Gastroesophageal sphincter (tissue), 4 donors: ENCODE results near the gene DNAAF5. TPM values are rescaled to one million over a fixed set of nuclear protein-coding genes. Genes with fewer than 3 reads are reported as not detected.

Experiments
- ATAC-seq: fragments of 150-250 bp; one replicate; pipeline ENCODE4 v1.9.1; 2016; ENCODE audit warnings: mild to moderate bottlenecking, moderate library complexity
- H3K27ac ChIP-seq, 4 donors: fragments of 200-600 bp; sonication (generic) in 3 of 4; 1 replicate in 3 of 4; 2 replicates in 1 of 4; pipeline ENCODE4 v1.5.1; 2016 to 2019
- H3K27me3 ChIP-seq: fragments of 200-600 bp; sonication (generic); one replicate; pipeline ENCODE4 v1.5.1; 2019
- H3K36me3 ChIP-seq, 2 donors: fragments of 200-600 bp; sonication (generic); one replicate each; pipeline ENCODE4 v1.5.1; 2019; ENCODE audit warnings: control low read depth in 1 of 2
- H3K4me1 ChIP-seq, 3 donors: fragments of 200-600 bp; sonication (generic); 1 replicate in 2 of 3; 2 replicates in 1 of 3; pipeline ENCODE4 v1.5.1; 2016 to 2019; ENCODE audit warnings: control low read depth in 2 of 3
- H3K4me3 ChIP-seq, 2 donors: fragments of 200-600 bp; sonication (generic); one replicate each; pipeline ENCODE4 v1.5.1; 2019; ENCODE audit warnings: mild to moderate bottlenecking in 1 of 2, moderate library complexity in 1 of 2
- H3K9me3 ChIP-seq, 3 donors: fragments of 200-600 bp; sonication (generic); one replicate each; pipeline ENCODE4 v1.5.1; 2017 to 2019; ENCODE audit warnings: control low read depth in 2 of 3
- CTCF ChIP-seq, 4 experiments: fragments of 200-600 bp in 2 of 4; fragments of 450-650 bp in 2 of 4; sonication (generic) in 1 of 4; IDR thresholded peaks; one replicate each; pipeline ENCODE4 v1.5.1; 2017 to 2019; ENCODE audit warnings: antibody characterized with exemption in 4 of 4, mild to moderate bottlenecking in 2 of 4, moderate library complexity in 2 of 4
- EP300 ChIP-seq: sonication (generic); formaldehyde crosslinking; IDR thresholded peaks from one replicate; pipeline ENCODE4 v1.6.1; 2017; ENCODE audit warnings: antibody characterized with exemption, mild to moderate bottlenecking
- POLR2A ChIP-seq, 2 donors: fragments of 450-650 bp; IDR thresholded peaks; one replicate each; pipeline ENCODE4 v1.6.1; 2017; ENCODE audit warnings: antibody characterized with exemption in 2 of 2, mild to moderate bottlenecking in 2 of 2, moderate library complexity in 1 of 2
- POLR2AphosphoS5 ChIP-seq: sonication (generic); formaldehyde crosslinking; IDR thresholded peaks from one replicate; pipeline ENCODE4 v1.6.1; 2017; ENCODE audit warnings: antibody characterized with exemption
- WGBS, 2 donors: methylation state at CpG; one replicate each; pipeline ENCODE4 v1.1.5; 2018; ENCODE audit warnings: low coverage in 1 of 2; 5-methylcytosine and 5-hydroxymethylcytosine counted together
- total RNA-seq, 4 donors: library from RNA; depleted of rRNA; stranded (reverse); fragments of >200 nt; gene quantifications; one replicate each; pipeline ENCODE4 v1.1.0, GENCODE V29; 2016

DNAAF5 gene
- total RNA-seq, 4 donors from 2014 or later = 17.4 to 36.4 (median 21.7) TPM

GRCh38 chr7:768881-769504, 42.5 kb downstream of the DNAAF5 start:
- Histone ChIP-seq H3K36me3 (peaks cover 0 to 49% of the 10 kb centered on the region in 2 donors), H3K4me1 (peaks cover 0 to 49% (median 16%) of the 10 kb centered on the region in 3 donors), H3K9me3 (no peaks in the 10 kb centered on the region), H3K27me3 (no peaks in the 10 kb centered on the region), H3K4me3 (peak overlapping the region in 1 of 2 donors; percentile 6), H3K27ac (peak overlapping the region in 3 of 4 donors; percentile 67 to 90 (median 72))
- TF ChIP-seq POLR2A (IDR thresholded peaks at IDR 0.05) (no peak), POLR2AphosphoS5 (peak; percentile 27), CTCF (IDR thresholded peaks at IDR 0.05) (no peak)
- peak; percentile 24 for ATAC-seq
- WGBS, 2 donors = 60% methylated on average over 1 of the region's 36 CpGs; no CpG with 5 or more reads in 1 of the 2 donors

- no CpG with 5 or more reads among the region's 14 CpGs for WGBS, 2 donors
- Histone ChIP-seq H3K27ac (peak overlapping the region; percentile 55 to 90 (median 86)), H3K4me1 (peaks cover 0 to 59% (median 16%) of the 10 kb centered on the region in 3 donors), H3K27me3 (no peaks in the 10 kb centered on the region), H3K9me3 (no peaks in the 10 kb centered on the region), H3K36me3 (peaks cover 0 to 46% of the 10 kb centered on the region in 2 donors), H3K4me3 (no peak overlapping the region)
- TF ChIP-seq EP300 = no peak
- TF ChIP-seq POLR2AphosphoS5 = no peak
- TF ChIP-seq POLR2A (IDR thresholded peaks at IDR 0.05) = no peak
- TF ChIP-seq CTCF (IDR thresholded peaks at IDR 0.05) = no peak
- no peak for ATAC-seq
Observed at GRCh38 chr7:770336-770735, 43.8 kb downstream of the DNAAF5 start.

GRCh38 chr7:770741-771166, 44.3 kb downstream of the DNAAF5 start:
- Histone ChIP-seq H3K4me3 (no peak overlapping the region), H3K27ac (peak overlapping the region; percentile 55 to 90 (median 86)), H3K36me3 (peaks cover 0 to 46% of the 10 kb centered on the region in 2 donors), H3K9me3 (no peaks in the 10 kb centered on the region), H3K4me1 (peaks cover 0 to 59% (median 16%) of the 10 kb centered on the region in 3 donors), H3K27me3 (no peaks in the 10 kb centered on the region)
- no peak for TF ChIP-seq CTCF (IDR thresholded peaks at IDR 0.05)
- TF ChIP-seq POLR2AphosphoS5 = no peak
- no peak for TF ChIP-seq POLR2A (IDR thresholded peaks at IDR 0.05)
- no peak for TF ChIP-seq EP300
- WGBS, 2 donors = 8% methylated on average over 2 of the region's 7 CpGs; no CpG with 5 or more reads in 1 of the 2 donors
- no peak for ATAC-seq

- no peaks in the 10 kb centered on the region for H3K9me3 ChIP-seq
- peak; percentile 11 for TF ChIP-seq EP300
- TF ChIP-seq POLR2AphosphoS5 = peak; percentile 82
- TF ChIP-seq CTCF (IDR thresholded peaks at IDR 0.05) = no peak
- H3K4me1 ChIP-seq = peaks cover 0 to 59% (median 16%) of the 10 kb centered on the region in 3 donors
- H3K27me3 ChIP-seq = no peaks in the 10 kb centered on the region
- peaks cover 0 to 48% of the 10 kb centered on the region in 2 donors for H3K36me3 ChIP-seq
- peak overlapping the region; percentile 55 to 90 (median 86) for H3K27ac ChIP-seq
- H3K4me3 ChIP-seq = peak overlapping the region in 1 of 2 donors; percentile 17
- peak; percentile 86 for ATAC-seq
- 9 to 13% methylated on average over 7 to 11 of the region's 24 CpGs for WGBS, 2 donors
Observed at GRCh38 chr7:771234-772004, 44.9 kb downstream of the DNAAF5 start.
